SU-DHL-6 (cell line): Measurements from ENCODE around the gene AGBL2.

Source experiments
- EZH2phosphoT487 ChIP-seq: fragments of 200-600 bp; sonication (generic), shearing (Covaris generic); conservative IDR thresholded peaks from 2 replicates; pipeline ENCODE4 v1.6.1; 2018; ENCODE audit warnings: mild to moderate bottlenecking, antibody characterized with exemption, low read length, moderate library complexity, mixed read lengths
- TF ChIP-seq, protein P1 (sequence below): fragments of 200-600 bp; sonication (generic); IDR thresholded peaks from one replicate; pipeline ENCODE4 v1.5.1; 2017; ENCODE audit warnings: antibody characterized with exemption, mild to moderate bottlenecking, low read length, moderate library complexity; ENCODE audit not compliant: insufficient read depth, poor library complexity, severe bottlenecking

GRCh38 chr11:47667555-47667954 lies 47.6 kb downstream of the AGBL2 start:
- TF ChIP-seq, protein P1, sequence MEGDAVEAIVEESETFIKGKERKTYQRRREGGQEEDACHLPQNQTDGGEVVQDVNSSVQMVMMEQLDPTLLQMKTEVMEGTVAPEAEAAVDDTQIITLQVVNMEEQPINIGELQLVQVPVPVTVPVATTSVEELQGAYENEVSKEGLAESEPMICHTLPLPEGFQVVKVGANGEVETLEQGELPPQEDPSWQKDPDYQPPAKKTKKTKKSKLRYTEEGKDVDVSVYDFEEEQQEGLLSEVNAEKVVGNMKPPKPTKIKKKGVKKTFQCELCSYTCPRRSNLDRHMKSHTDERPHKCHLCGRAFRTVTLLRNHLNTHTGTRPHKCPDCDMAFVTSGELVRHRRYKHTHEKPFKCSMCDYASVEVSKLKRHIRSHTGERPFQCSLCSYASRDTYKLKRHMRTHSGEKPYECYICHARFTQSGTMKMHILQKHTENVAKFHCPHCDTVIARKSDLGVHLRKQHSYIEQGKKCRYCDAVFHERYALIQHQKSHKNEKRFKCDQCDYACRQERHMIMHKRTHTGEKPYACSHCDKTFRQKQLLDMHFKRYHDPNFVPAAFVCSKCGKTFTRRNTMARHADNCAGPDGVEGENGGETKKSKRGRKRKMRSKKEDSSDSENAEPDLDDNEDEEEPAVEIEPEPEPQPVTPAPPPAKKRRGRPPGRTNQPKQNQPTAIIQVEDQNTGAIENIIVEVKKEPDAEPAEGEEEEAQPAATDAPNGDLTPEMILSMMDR, result no peak
- TF ChIP-seq EZH2phosphoT487, result no peak
